Psoas muscle (tissue), 8 donors: ENCODE measurements around the gene ESD. TPM values are rescaled to one million over a fixed set of nuclear protein-coding genes. Genes with fewer than 3 reads are reported as not detected.

ENCODE experiments used
- ATAC-seq, 4 donors: fragments of 200-7000 bp; cut with Tn5 transposase; one replicate each; pipeline ENCODE4 v1.9.1; 2020; ENCODE audit warnings: moderate library complexity in 3 of 4, mild to moderate bottlenecking in 2 of 4
- DNase-seq, 2 donors: peaks; one replicate each; pipeline ENCODE4 v3.0.0-alpha.2; 2020
- H3K27ac ChIP-seq: fragments of 200-600 bp; one replicate; pipeline ENCODE4 v1.8.0; 2022
- H3K27me3 ChIP-seq, 3 donors: fragments of 200-600 bp in 1 of 3; one replicate each; pipeline versions ENCODE4 v1.6.1 to v1.8.0; 2013 to 2022; ENCODE audit warnings: low read length in 2 of 3, mild to moderate bottlenecking in 2 of 3, moderate library complexity in 1 of 3; ENCODE audit not compliant: insufficient read depth in 3 of 3
- H3K36me3 ChIP-seq, 2 donors: fragments of 200-600 bp in 1 of 2; one replicate each; pipeline versions ENCODE4 v1.6.1 to v1.8.0; 2013 to 2022; ENCODE audit warnings: low read depth in 1 of 2, mild to moderate bottlenecking in 1 of 2, moderate library complexity in 1 of 2; ENCODE audit not compliant: insufficient read depth in 1 of 2
- H3K4me1 ChIP-seq: fragments of 200-600 bp; one replicate; pipeline ENCODE4 v1.8.0; 2022
- H3K4me3 ChIP-seq: fragments of 200-600 bp; one replicate; pipeline ENCODE4 v1.8.0; 2022; ENCODE audit warnings: mild to moderate bottlenecking
- H3K9me3 ChIP-seq: fragments of 200-600 bp; one replicate; pipeline ENCODE4 v1.8.0; 2022
- CTCF ChIP-seq: fragments of 200-600 bp; IDR thresholded peaks from one replicate; pipeline ENCODE4 v1.8.0; 2022; ENCODE audit warnings: antibody characterized with exemption
- WGBS, 3 donors: extraction: QIAGEN DNeasy Blood & Tissue Kit; methylation state at CpG; one replicate each; pipeline versions ENCODE4 v1.1.6 to v1.1.7; 2013; 5-methylcytosine and 5-hydroxymethylcytosine counted together
- intact Hi-C, 2 donors: fragments of 100-400 bp; cut with DNase I; formaldehyde crosslinking; loops; one replicate each; pipeline versions ENCODE4 v1.11.0 to v1.14.2; 2022
- long read RNA-seq, 2 donors: library from polyadenylated mRNA; unstranded; transcript quantifications; one replicate each; pipeline ENCODE4 v2.0.0, GENCODE V29; 2021
- polyA plus RNA-seq, 3 donors: library from polyadenylated mRNA; stranded (reverse); fragments of 200-250 nt; gene quantifications; one replicate each; pipeline ENCODE4 v1.2.3, GENCODE V29; 2013
- total RNA-seq, 4 donors: library from RNA; stranded (reverse); fragmentation: NEBNext Ultra II Directional in 2 of 4; extraction: Animal tissue kit (Norgen Biotek cat#: 25700) in 2 of 4; gene quantifications; one replicate each; pipeline versions ENCODE4 v1.2.1 to v1.2.4, GENCODE V29; 2021 to 2023
- donor health status: healthy with polysubstance abuse.
- donor health status: DM: no; HTN: no; CAD: no; lungs with moderate emphysema.
- donor health status: Bipolar disorder and iron deficiency.
- donor health status: healthy.
- donor health status: DM: yes; HTN: yes; CAD: no.
- donor health status: DM: no; HTN: no; CAD: no.
- donor health status: DM: no; HTN: no; CAD: no.
- donor health status: DM: yes; HTN: yes; CAD: no.

Gene ESD, protein sequence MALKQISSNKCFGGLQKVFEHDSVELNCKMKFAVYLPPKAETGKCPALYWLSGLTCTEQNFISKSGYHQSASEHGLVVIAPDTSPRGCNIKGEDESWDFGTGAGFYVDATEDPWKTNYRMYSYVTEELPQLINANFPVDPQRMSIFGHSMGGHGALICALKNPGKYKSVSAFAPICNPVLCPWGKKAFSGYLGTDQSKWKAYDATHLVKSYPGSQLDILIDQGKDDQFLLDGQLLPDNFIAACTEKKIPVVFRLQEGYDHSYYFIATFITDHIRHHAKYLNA
- total RNA-seq (10 to 100 TPM; 70.6 to 85.8 (median 80.0) TPM), polyA plus RNA-seq (100 to 1,000 TPM in 1 of 3 donors, 10 to 100 TPM in 2; 77.0 to 122 (median 95.6) TPM)
- long read RNA-seq, donor 1, transcript ESD-202 (10 exons, 1,192 nt): major isoform, 23 of 30 reads
- long read RNA-seq, donor 1, partial matches to known transcripts: 3 of 30 reads
- long read RNA-seq, donor 1, other reads (novel, unspliced or antisense): 4 of 30 reads
- long read RNA-seq, donor 2, transcript ESD-202 (10 exons, 1,192 nt): major isoform, 53 of 70 reads
- long read RNA-seq, donor 2, partial matches to known transcripts: 7 of 70 reads
- long read RNA-seq, donor 2, other reads (novel, unspliced or antisense): 9 of 70 reads

GRCh38 chr13:46796515-46797474 is at the start of gene ESD:
TSS of gene ESD (minus strand) at chr13:46797161. CDS start at chr13:46791413, 5,748 bp downstream.
- 0 to 1% (median 0%) methylated on average over 74 to 77 of the region's 77 CpGs for WGBS, 3 donors
- intact Hi-C loops: no loop called here
- Histone ChIP-seq H3K4me1 (peaks cover 30% of the 10 kb centered on the region), H3K36me3 (peaks cover 0 to 11% of the 10 kb centered on the region in 2 donors), H3K27ac (peak within 1 kb of the TSS; percentile 87), H3K27me3 (no peaks in the 10 kb centered on the region), H3K9me3 (no peaks in the 10 kb centered on the region), H3K4me3 (peak within 1 kb of the TSS; percentile 96)
- no peak for TF ChIP-seq CTCF
- peak; percentile 97 to 98 (median 98) for ATAC-seq
- peak; percentile 95 to 96 for DNase-seq

- ATAC-seq (peak in 2 of 4 donors; percentile 57 to 71), DNase-seq (no peak)
- no peak overlapping the region for H3K4me3 ChIP-seq
- H3K4me1 ChIP-seq: peaks cover 9% of the 10 kb centered on the region
- no peaks in the 10 kb centered on the region for H3K36me3 ChIP-seq
- intact Hi-C loops: no loop called here
- no peak for TF ChIP-seq CTCF
- H3K9me3 ChIP-seq: no peaks in the 10 kb centered on the region
- no peak overlapping the region for H3K27ac ChIP-seq
- 38 to 53% (median 41%) methylated on average over 2 of the region's 2 CpGs for WGBS, 3 donors
- no peaks in the 10 kb centered on the region for H3K27me3 ChIP-seq
Measured at GRCh38 chr13:46846726-46847125, 49.8 kb upstream of the ESD start.

- Histone ChIP-seq H3K36me3 (no peaks in the 10 kb centered on the region), H3K4me3 (no peak overlapping the region), H3K4me1 (peaks cover 9% of the 10 kb centered on the region), H3K27ac (no peak overlapping the region), H3K27me3 (no peaks in the 10 kb centered on the region), H3K9me3 (no peaks in the 10 kb centered on the region)
- ATAC-seq (no peak), DNase-seq (no peak)
- intact Hi-C loops: no loop called here
- no peak for TF ChIP-seq CTCF
- 87 to 94% (median 93%) methylated on average over 2 of the region's 2 CpGs for WGBS, 3 donors
Measured at GRCh38 chr13:46845146-46845545, 48.2 kb upstream of the ESD start.

DNA sequence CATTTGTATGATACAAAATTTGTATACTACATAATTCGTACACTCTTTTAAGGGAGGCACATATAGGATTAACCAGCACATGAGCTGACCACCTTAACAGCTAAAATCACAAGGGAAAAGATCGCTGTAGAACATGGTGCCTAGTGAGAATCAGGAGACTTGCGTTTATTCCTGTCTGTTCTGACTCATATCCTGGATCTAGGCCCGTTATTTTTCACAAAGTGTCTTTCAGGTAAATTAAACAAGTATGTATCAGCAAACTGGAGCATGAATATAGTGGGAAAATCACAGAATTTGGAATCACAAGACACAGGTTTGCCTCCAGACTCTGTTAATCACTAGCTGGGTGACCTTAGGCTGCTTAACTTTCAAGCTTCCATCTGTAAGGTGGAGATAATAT is 47.5 kb upstream of the ESD start:
- H3K4me1 ChIP-seq: peaks cover 9% of the 10 kb centered on the region
- WGBS, 3 donors: 68 to 75% (median 70%) methylated on average over 4 of the region's 4 CpGs
- DNase-seq (no peak), ATAC-seq (no peak)
- no peak for TF ChIP-seq CTCF
- no peaks in the 10 kb centered on the region for H3K36me3 ChIP-seq
- H3K9me3 ChIP-seq: no peaks in the 10 kb centered on the region
- H3K27me3 ChIP-seq: no peaks in the 10 kb centered on the region
- intact Hi-C loops: no loop called here
- H3K27ac ChIP-seq: no peak overlapping the region
- no peak overlapping the region for H3K4me3 ChIP-seq
